GM23338 (cell line): ENCODE results near the gene TMC2. TPM values are rescaled to one million over a fixed set of nuclear protein-coding genes. Genes with fewer than 3 reads are reported as not detected.

Source experiments
- ATAC-seq: fragments of 200-7000 bp; cut with Tn5 transposase; 3 replicates; pipeline ENCODE4 v1.9.1; 2020
- DNase-seq: peaks from one replicate; pipeline ENCODE4 v3.0.0-alpha.2; 2015; ENCODE audit warnings: low spot score
- H2AFZ ChIP-seq: fragments of 200-600 bp; sonication (generic); 2 replicates; pipeline ENCODE4 v1.8.0; 2016; ENCODE audit warnings: antibody characterized with exemption, mild to moderate bottlenecking, moderate library complexity
- H3F3A ChIP-seq: fragments of 200-600 bp; sonication (generic); replicated peaks from 2 replicates; pipeline ENCODE4 v1.8.0; 2017; ENCODE audit warnings: antibody characterized with exemption, mixed run types, low read depth
- H3K27ac ChIP-seq: fragments of 200-600 bp; sonication (generic); 2 replicates; pipeline ENCODE4 v1.6.1; 2016; ENCODE audit warnings: low read depth
- H3K27me3 ChIP-seq: fragments of 200-600 bp; sonication (generic); 2 replicates; pipeline ENCODE4 v1.8.0; 2016; ENCODE audit warnings: mild to moderate bottlenecking, mixed run types, moderate library complexity; ENCODE audit not compliant: insufficient read depth
- H3K36me3 ChIP-seq: fragments of 200-600 bp; sonication (generic); 2 replicates; pipeline ENCODE4 v1.8.0; 2016; ENCODE audit warnings: mild to moderate bottlenecking; ENCODE audit not compliant: insufficient read depth
- H3K4me1 ChIP-seq: fragments of 200-600 bp; sonication (generic); 2 replicates; pipeline ENCODE4 v1.8.0; 2016; ENCODE audit warnings: mild to moderate bottlenecking, moderate library complexity; ENCODE audit not compliant: insufficient read depth
- H3K4me2 ChIP-seq: fragments of 200-600 bp; sonication (generic); 2 replicates; pipeline ENCODE4 v1.7.1; 2017; ENCODE audit warnings: mixed run types
- H3K4me3 ChIP-seq: fragments of 200-600 bp; sonication (generic); 2 replicates; pipeline ENCODE4 v1.6.1; 2016; ENCODE audit warnings: mixed run types
- H3K79me2 ChIP-seq: fragments of 200-600 bp; sonication (generic); replicated peaks from 2 replicates; pipeline ENCODE4 v1.8.0; 2017; ENCODE audit warnings: mild to moderate bottlenecking; ENCODE audit not compliant: insufficient read depth
- H3K9me2 ChIP-seq: fragments of 200-600 bp; sonication (generic); 2 replicates; pipeline ENCODE4 v1.8.0; 2017; ENCODE audit not compliant: insufficient read depth
- H4K20me1 ChIP-seq: fragments of 200-600 bp; sonication (generic); replicated peaks from 2 replicates; pipeline ENCODE4 v1.8.0; 2017; ENCODE audit warnings: mild to moderate bottlenecking; ENCODE audit not compliant: insufficient read depth
- H3K27ac Mint-ChIP-seq: 2 replicates; pipeline ENCODE4 v1.8.0; 2020; ENCODE audit warnings: inconsistent platforms, mild to moderate bottlenecking, moderate library complexity, mixed read lengths
- H3K27me3 Mint-ChIP-seq: 3 replicates; pipeline ENCODE4 v1.8.0; 2022; ENCODE audit warnings: low read depth, mild to moderate bottlenecking, moderate library complexity, mixed read lengths, inconsistent platforms; ENCODE audit not compliant: insufficient read depth, poor library complexity
- H3K36me3 Mint-ChIP-seq: 3 replicates; pipeline ENCODE4 v1.8.0; 2021; ENCODE audit warnings: low read depth, mild to moderate bottlenecking, inconsistent platforms, moderate library complexity, mixed read lengths
- H3K4me1 Mint-ChIP-seq: 3 replicates; pipeline ENCODE4 v1.8.0; 2020; ENCODE audit warnings: mild to moderate bottlenecking, inconsistent platforms, mixed read lengths
- H3K4me3 Mint-ChIP-seq: 3 replicates; pipeline ENCODE4 v1.8.0; 2021; ENCODE audit warnings: moderate library complexity, mild to moderate bottlenecking, inconsistent platforms, mixed read lengths
- H3K9me3 Mint-ChIP-seq: 3 replicates; pipeline ENCODE4 v1.8.0; 2020; ENCODE audit warnings: moderate library complexity, mild to moderate bottlenecking, inconsistent platforms, mixed read lengths
- CREB1 ChIP-seq: fragments of 250-450 bp; sonication (Bioruptor Pico); IDR thresholded peaks from 2 replicates; pipeline ENCODE4 v1.5.0; 2020; ENCODE audit warnings: low read depth, mild to moderate bottlenecking, moderate library complexity
- EZH2 ChIP-seq: fragments of 200-600 bp; sonication (generic); IDR thresholded peaks from one replicate; pipeline ENCODE4 v1.8.0; 2017; ENCODE audit warnings: antibody characterized with exemption, mild to moderate bottlenecking, low read depth; ENCODE audit not compliant: unreplicated experiment
- EZH2phosphoT487 ChIP-seq: fragments of 200-600 bp; sonication (generic); IDR thresholded peaks from one replicate; pipeline ENCODE4 v1.8.1; 2018; ENCODE audit warnings: antibody characterized with exemption; ENCODE audit not compliant: unreplicated experiment
- JUNB ChIP-seq: IDR thresholded peaks from one replicate; pipeline ENCODE4 v1.6.1; 2016; ENCODE audit warnings: antibody characterized with exemption; ENCODE audit not compliant: unreplicated experiment
- NANOG ChIP-seq: IDR thresholded peaks from 2 replicates; pipeline ENCODE4 v1.6.1; 2016; ENCODE audit warnings: antibody characterized with exemption, borderline replicate concordance
- POLR2AphosphoS5 ChIP-seq: IDR thresholded peaks from 2 replicates; pipeline ENCODE4 v1.6.1; 2016; ENCODE audit warnings: antibody characterized with exemption, low read depth
- STAT1 ChIP-seq: IDR thresholded peaks from one replicate; pipeline ENCODE4 v1.6.1; 2016; ENCODE audit warnings: antibody characterized with exemption; ENCODE audit not compliant: unreplicated experiment
- ZNF114 ChIP-seq: fragments of 250-450 bp; sonication (Bioruptor Pico); IDR thresholded peaks from 2 replicates; pipeline ENCODE4 v1.5.0; 2020; ENCODE audit warnings: mild to moderate bottlenecking, moderate library complexity
- ZNF331 ChIP-seq: fragments of 250-450 bp; sonication (Bioruptor Pico); IDR thresholded peaks from 2 replicates; pipeline ENCODE4 v1.5.0; 2020; ENCODE audit warnings: low read depth, mild to moderate bottlenecking, moderate library complexity
- polyA plus RNA-seq: library from polyadenylated mRNA; unstranded; fragments of >200 nt; fragmentation: Nextera tagmentation; extraction: Ambion mirVana; gene quantifications from 2 replicates; pipeline ENCODE4 v1.2.1, GENCODE V29; 2016
- total RNA-seq: library from RNA; depleted of rRNA; stranded (reverse); fragments of >200 nt; shearing (Covaris generic); gene quantifications from 2 replicates; pipeline ENCODE4 v1.2.3, GENCODE V29; 2014
- TF ChIP-seq, protein P1 (sequence below): IDR thresholded peaks from one replicate; pipeline ENCODE4 v1.6.1; 2018; ENCODE audit warnings: antibody characterized with exemption; ENCODE audit not compliant: unreplicated experiment
- TF ChIP-seq, protein P2 (sequence below), 2 experiments: fragments of 200-600 bp in 1 of 2; sonication (generic) in 1 of 2; conservative IDR thresholded peaks; 2 replicates each; pipeline versions ENCODE4 v1.5.1 to v1.6.1; 2016 to 2017; ENCODE audit warnings: antibody characterized with exemption in 2 of 2, low read depth in 2 of 2, mild to moderate bottlenecking in 2 of 2, moderate library complexity in 1 of 2
- TF ChIP-seq, protein P3 (sequence below): IDR thresholded peaks from 2 replicates; pipeline ENCODE4 v1.6.1; 2016; ENCODE audit warnings: antibody characterized with exemption

TMC2 gene
- total and polyA plus RNA-seq, 2 experiments from 2014 or later = not detected

DNA sequence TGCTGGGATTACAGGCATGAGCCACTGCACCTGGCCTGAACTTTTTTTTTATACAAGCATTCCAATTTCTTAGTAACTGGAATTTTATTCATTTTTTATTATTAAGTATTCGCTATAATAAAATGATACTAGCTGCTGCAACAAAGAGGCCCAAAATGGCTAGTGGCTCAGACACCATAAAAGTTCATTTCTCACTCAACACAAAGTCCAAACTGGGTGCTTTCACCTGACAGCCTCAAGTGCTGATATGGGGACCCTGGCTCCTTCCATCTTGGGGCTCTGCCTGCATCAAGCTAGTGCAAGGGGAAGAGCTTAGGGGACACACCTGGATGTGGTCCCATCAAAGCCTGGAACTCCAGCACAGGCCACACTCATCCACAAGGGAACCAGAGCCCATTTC is 103.9 kb downstream of the TMC2 start (continued):
- TF ChIP-seq, protein P1, sequence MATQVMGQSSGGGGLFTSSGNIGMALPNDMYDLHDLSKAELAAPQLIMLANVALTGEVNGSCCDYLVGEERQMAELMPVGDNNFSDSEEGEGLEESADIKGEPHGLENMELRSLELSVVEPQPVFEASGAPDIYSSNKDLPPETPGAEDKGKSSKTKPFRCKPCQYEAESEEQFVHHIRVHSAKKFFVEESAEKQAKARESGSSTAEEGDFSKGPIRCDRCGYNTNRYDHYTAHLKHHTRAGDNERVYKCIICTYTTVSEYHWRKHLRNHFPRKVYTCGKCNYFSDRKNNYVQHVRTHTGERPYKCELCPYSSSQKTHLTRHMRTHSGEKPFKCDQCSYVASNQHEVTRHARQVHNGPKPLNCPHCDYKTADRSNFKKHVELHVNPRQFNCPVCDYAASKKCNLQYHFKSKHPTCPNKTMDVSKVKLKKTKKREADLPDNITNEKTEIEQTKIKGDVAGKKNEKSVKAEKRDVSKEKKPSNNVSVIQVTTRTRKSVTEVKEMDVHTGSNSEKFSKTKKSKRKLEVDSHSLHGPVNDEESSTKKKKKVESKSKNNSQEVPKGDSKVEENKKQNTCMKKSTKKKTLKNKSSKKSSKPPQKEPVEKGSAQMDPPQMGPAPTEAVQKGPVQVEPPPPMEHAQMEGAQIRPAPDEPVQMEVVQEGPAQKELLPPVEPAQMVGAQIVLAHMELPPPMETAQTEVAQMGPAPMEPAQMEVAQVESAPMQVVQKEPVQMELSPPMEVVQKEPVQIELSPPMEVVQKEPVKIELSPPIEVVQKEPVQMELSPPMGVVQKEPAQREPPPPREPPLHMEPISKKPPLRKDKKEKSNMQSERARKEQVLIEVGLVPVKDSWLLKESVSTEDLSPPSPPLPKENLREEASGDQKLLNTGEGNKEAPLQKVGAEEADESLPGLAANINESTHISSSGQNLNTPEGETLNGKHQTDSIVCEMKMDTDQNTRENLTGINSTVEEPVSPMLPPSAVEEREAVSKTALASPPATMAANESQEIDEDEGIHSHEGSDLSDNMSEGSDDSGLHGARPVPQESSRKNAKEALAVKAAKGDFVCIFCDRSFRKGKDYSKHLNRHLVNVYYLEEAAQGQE = no peak
- TF ChIP-seq, protein P2, sequence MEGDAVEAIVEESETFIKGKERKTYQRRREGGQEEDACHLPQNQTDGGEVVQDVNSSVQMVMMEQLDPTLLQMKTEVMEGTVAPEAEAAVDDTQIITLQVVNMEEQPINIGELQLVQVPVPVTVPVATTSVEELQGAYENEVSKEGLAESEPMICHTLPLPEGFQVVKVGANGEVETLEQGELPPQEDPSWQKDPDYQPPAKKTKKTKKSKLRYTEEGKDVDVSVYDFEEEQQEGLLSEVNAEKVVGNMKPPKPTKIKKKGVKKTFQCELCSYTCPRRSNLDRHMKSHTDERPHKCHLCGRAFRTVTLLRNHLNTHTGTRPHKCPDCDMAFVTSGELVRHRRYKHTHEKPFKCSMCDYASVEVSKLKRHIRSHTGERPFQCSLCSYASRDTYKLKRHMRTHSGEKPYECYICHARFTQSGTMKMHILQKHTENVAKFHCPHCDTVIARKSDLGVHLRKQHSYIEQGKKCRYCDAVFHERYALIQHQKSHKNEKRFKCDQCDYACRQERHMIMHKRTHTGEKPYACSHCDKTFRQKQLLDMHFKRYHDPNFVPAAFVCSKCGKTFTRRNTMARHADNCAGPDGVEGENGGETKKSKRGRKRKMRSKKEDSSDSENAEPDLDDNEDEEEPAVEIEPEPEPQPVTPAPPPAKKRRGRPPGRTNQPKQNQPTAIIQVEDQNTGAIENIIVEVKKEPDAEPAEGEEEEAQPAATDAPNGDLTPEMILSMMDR (conservative IDR thresholded peaks at IDR 0.05; ENCODE audit: low read depth in 2 of 2) = no peak
- TF ChIP-seq STAT1 (no peak), ZNF114 (CRISPR knock-in tag) (no peak), EZH2phosphoT487 (no peak), CREB1 (CRISPR knock-in tag) (no peak), POLR2AphosphoS5 (no peak), JUNB (no peak), EZH2 (no peak), NANOG (no peak), ZNF331 (CRISPR knock-in tag) (no peak)
- TF ChIP-seq, protein P3, sequence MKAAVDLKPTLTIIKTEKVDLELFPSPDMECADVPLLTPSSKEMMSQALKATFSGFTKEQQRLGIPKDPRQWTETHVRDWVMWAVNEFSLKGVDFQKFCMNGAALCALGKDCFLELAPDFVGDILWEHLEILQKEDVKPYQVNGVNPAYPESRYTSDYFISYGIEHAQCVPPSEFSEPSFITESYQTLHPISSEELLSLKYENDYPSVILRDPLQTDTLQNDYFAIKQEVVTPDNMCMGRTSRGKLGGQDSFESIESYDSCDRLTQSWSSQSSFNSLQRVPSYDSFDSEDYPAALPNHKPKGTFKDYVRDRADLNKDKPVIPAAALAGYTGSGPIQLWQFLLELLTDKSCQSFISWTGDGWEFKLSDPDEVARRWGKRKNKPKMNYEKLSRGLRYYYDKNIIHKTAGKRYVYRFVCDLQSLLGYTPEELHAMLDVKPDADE = no peak

DNA sequence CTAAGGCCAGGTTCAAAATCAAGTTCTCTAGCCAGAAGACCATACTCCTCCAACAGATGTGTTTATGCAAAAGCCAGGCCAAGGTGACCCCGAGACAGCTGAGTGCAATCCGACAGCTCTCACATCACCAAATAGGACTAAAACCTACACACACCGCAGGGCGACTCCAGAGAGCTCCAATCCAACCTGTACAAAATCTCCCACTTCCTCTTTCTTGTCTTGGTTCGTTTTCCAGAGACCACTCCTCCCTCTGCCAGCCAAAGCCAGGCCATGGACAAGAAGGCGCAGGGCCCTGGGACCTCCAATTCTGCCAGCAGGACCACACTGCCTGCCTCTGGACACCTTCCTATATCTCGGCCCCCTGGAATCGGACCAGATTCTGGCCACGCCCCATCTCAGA is 104.5 kb downstream of the TMC2 start:
- no peak overlapping the region for H3K4me2 ChIP-seq
- no peaks in the 10 kb centered on the region for H3K4me1 ChIP-seq
- no peaks in the 10 kb centered on the region for H3K9me3 Mint-ChIP-seq
- H3K9me2 ChIP-seq = no peaks in the 10 kb centered on the region
- H3K27ac Mint-ChIP-seq = no peak overlapping the region
- H3K36me3 Mint-ChIP-seq = no peaks in the 10 kb centered on the region
- DNase-seq (no peak), ATAC-seq (no peak)
- H3K4me1 Mint-ChIP-seq = no peaks in the 10 kb centered on the region
- no peaks in the 10 kb centered on the region for H3K36me3 ChIP-seq
- H3K27me3 Mint-ChIP-seq = peaks cover 4% of the 10 kb centered on the region
- H3K4me3 ChIP-seq = no peak overlapping the region
- no peak overlapping the region for H3K4me3 Mint-ChIP-seq
- no peaks in the 10 kb centered on the region for H3K79me2 ChIP-seq
- no peaks in the 10 kb centered on the region for H4K20me1 ChIP-seq
- H2AFZ ChIP-seq = no peak overlapping the region
- H3K27me3 ChIP-seq = no peaks in the 10 kb centered on the region
- H3F3A ChIP-seq = no peaks in the 10 kb centered on the region
- H3K27ac ChIP-seq = no peak overlapping the region
- TF ChIP-seq, protein P1 = no peak
- TF ChIP-seq ZNF114 (CRISPR knock-in tag) = no peak
